Endothelial cell of umbilical vein (primary cell): ENCODE data around the gene ANKFN1. TPM values are rescaled to one million over a fixed set of nuclear protein-coding genes. Genes with fewer than 3 reads are reported as not detected.

Experiments used
- BruUV-seq: library from RNA; stranded (reverse); fragments of 400-500 nt; replicated peaks from 2 replicates; lab custom pipeline; 2021; lab: Mats Ljungman, UMichigan
- CTCF ChIA-PET: fragments of 300-600, 350-600 bp; sonication (Branson Sonifier 250); formaldehyde crosslinking; loops from one replicate; lab custom pipeline; 2021; ENCODE audit warnings: antibody characterized with exemption, inconsistent platforms; lab: Charles Lee
- POLR2A ChIA-PET: fragments of 300-600, 350-600 bp; sonication (Branson Sonifier 250); formaldehyde crosslinking; loops from one replicate; lab custom pipeline; 2021; ENCODE audit warnings: antibody characterized with exemption, inconsistent platforms; lab: Charles Lee
- DNase-seq: peaks from one replicate; pipeline ENCODE4 v3.0.0-alpha.2; 2011; ENCODE audit warnings: low read depth, low spot score
- FAIRE-seq: peaks from 2 replicates; lab custom pipeline; 2011; peaks lifted over from hg19 to GRCh38; lab: Jason Lieb, UNC
- H2AFZ ChIP-seq: 2 replicates; pipeline ENCODE4 v1.6.0; 2012; ENCODE audit warnings: low read depth, low read length, control low read depth, inconsistent platforms
- H3K27ac ChIP-seq: 2 replicates; pipeline ENCODE4 v1.5.1; 2011; ENCODE audit warnings: low read depth, mild to moderate bottlenecking, control low read depth, low read length, moderate library complexity; ENCODE audit not compliant: insufficient read depth
- H3K27me3 ChIP-seq, 2 experiments: 2 replicates each; pipeline versions ENCODE4 v1.6.0 to v1.6.1; 2011; ENCODE audit warnings: low read length in 2 of 2, mixed read lengths in 1 of 2; ENCODE audit not compliant: control insufficient read depth in 2 of 2, insufficient read depth in 2 of 2
- H3K36me3 ChIP-seq, 2 experiments: 2 replicates in 1 of 2; 3 replicates in 1 of 2; pipeline ENCODE4 v1.5.1; 2011; ENCODE audit warnings: low read length in 2 of 2, mild to moderate bottlenecking in 1 of 2, moderate library complexity in 1 of 2; ENCODE audit not compliant: control insufficient read depth in 2 of 2, insufficient read depth in 2 of 2; ENCODE audit errors: extremely low read depth in 1 of 2
- H3K4me1 ChIP-seq: 3 replicates; pipeline ENCODE4 v1.5.1; 2011; ENCODE audit warnings: mild to moderate bottlenecking, low read length; ENCODE audit not compliant: control insufficient read depth, insufficient read depth; ENCODE audit errors: extremely low read depth
- H3K4me2 ChIP-seq: 2 replicates; pipeline ENCODE4 v1.6.1; 2011; ENCODE audit warnings: low read length, control low read depth, mixed read lengths; ENCODE audit not compliant: insufficient read depth
- H3K4me3 ChIP-seq, 3 experiments: fragments of 200-600 bp in 1 of 3; sonication (generic), shearing (Covaris generic) in 1 of 3; replicated peaks in 1 of 3; 2 replicates each; pipeline ENCODE4 v1.5.1; 2011 to 2016; ENCODE audit warnings: control low read depth in 3 of 3, low read length in 3 of 3, mild to moderate bottlenecking in 2 of 3, inconsistent platforms in 1 of 3, low read depth in 1 of 3, moderate library complexity in 1 of 3; ENCODE audit not compliant: insufficient read depth in 1 of 3
- H3K79me2 ChIP-seq: 2 replicates; pipeline ENCODE4 v1.6.0; 2012; ENCODE audit warnings: low read length, inconsistent platforms; ENCODE audit not compliant: control insufficient read depth, insufficient read depth
- H3K9ac ChIP-seq: replicated peaks from 2 replicates; pipeline ENCODE3; 2011; ENCODE audit warnings: low read length, control low read depth; ENCODE audit not compliant: insufficient read depth; ENCODE audit errors: extremely low read depth
- H3K9me1 ChIP-seq: replicated peaks from 3 replicates; pipeline ENCODE4 v1.6.0; 2011; ENCODE audit warnings: mild to moderate bottlenecking, low read length; ENCODE audit not compliant: control insufficient read depth, insufficient read depth; ENCODE audit errors: extremely low read depth
- H3K9me3 ChIP-seq: replicated peaks from 2 replicates; pipeline ENCODE4 v1.5.1; 2012; ENCODE audit warnings: low read length, inconsistent platforms; ENCODE audit not compliant: control insufficient read depth, insufficient read depth
- H4K20me1 ChIP-seq: replicated peaks from 2 replicates; pipeline ENCODE3; 2011; ENCODE audit warnings: mild to moderate bottlenecking, low read length; ENCODE audit not compliant: control insufficient read depth, insufficient read depth; ENCODE audit errors: extremely low read depth
- EZH2 ChIP-seq: IDR thresholded peaks from 2 replicates; pipeline ENCODE4 v1.6.1; 2012; ENCODE audit warnings: borderline replicate concordance, low read depth, mild to moderate bottlenecking, moderate library complexity, low read length, inconsistent platforms; ENCODE audit not compliant: severe bottlenecking
- FOS ChIP-seq: IDR thresholded peaks from 2 replicates; pipeline ENCODE4 v1.6.1; 2011; ENCODE audit warnings: mild to moderate bottlenecking, low read length, moderate library complexity, borderline replicate concordance; ENCODE audit not compliant: insufficient read depth
- GATA2 ChIP-seq: IDR thresholded peaks from 2 replicates; pipeline ENCODE4 v1.7.0; 2011; ENCODE audit warnings: low read depth, mild to moderate bottlenecking, moderate library complexity, mixed read lengths, low read length; ENCODE audit not compliant: insufficient read length, insufficient read depth
- JUN ChIP-seq: IDR thresholded peaks from 2 replicates; pipeline ENCODE4 v1.6.1; 2011; ENCODE audit warnings: borderline replicate concordance, low read depth; ENCODE audit not compliant: insufficient read length, insufficient read depth
- MYC ChIP-seq: IDR thresholded peaks from one replicate; pipeline ENCODE4 v1.6.1; 2011; ENCODE audit warnings: mild to moderate bottlenecking, low read depth, low read length
- POLR2A ChIP-seq: IDR thresholded peaks from 2 replicates; pipeline ENCODE4 v1.6.1; 2012; ENCODE audit warnings: low read depth, mild to moderate bottlenecking, control low read depth, low read length
- POLR2AphosphoS5 ChIP-seq: IDR thresholded peaks from 2 replicates; pipeline ENCODE4 v1.6.1; 2012; ENCODE audit warnings: low read depth, mild to moderate bottlenecking, control low read depth, low read length, moderate library complexity; ENCODE audit not compliant: insufficient read depth
- dilution Hi-C: fragments of 300-500 bp; cut with MboI; formaldehyde crosslinking; loops from one replicate; pipeline ENCODE4 v1.15.0; 2019; ENCODE audit warnings: low sequenced_read_pairs; ENCODE audit not compliant: extremely low pct_ligation_motif_present
- intact Hi-C: fragments of 100-400 bp; cut with micrococcal nuclease; formaldehyde crosslinking; loops from one replicate; pipeline ENCODE4 v1.10.0; 2022
- polyA plus RNA-seq, 4 experiments: library from polyadenylated mRNA; depleted of rRNA in 3 of 4; stranded (reverse) in 3 of 4; unstranded in 1 of 4; fragments of >200 nt; gene quantifications; 2 replicates each; pipeline versions ENCODE4 v1.2.1 to v1.2.3, GENCODE V29; 2011 to 2012; ENCODE audit warnings: missing spikeins in 1 of 4
- total RNA-seq: library from RNA; stranded (reverse); gene quantifications from 2 replicates; pipeline ENCODE4 v1.2.3, GENCODE V29; 2021
- TF ChIP-seq, protein P1 (sequence below): IDR thresholded peaks from 2 replicates; pipeline ENCODE4 v1.6.1; 2011; ENCODE audit not compliant: insufficient read depth, insufficient read length
- TF ChIP-seq, protein P2 (sequence below), 2 donors: IDR thresholded peaks; 1 replicate in 1 of 2; 2 replicates in 1 of 2; pipeline ENCODE4 v1.5.1; 2011; ENCODE audit warnings: low read length in 2 of 2, mild to moderate bottlenecking in 2 of 2, moderate library complexity in 2 of 2, control low read depth in 1 of 2, inconsistent platforms in 1 of 2, low read depth in 1 of 2; ENCODE audit not compliant: insufficient read depth in 1 of 2; ENCODE audit errors: extremely low read depth in 1 of 2

The ANKFN1 gene
- total and polyA plus RNA-seq, 2 donors (not counting 3 experiments of a cell fraction or from before 2014, with no cell fraction given) = 0.15 TPM; not detected in 1

DNA sequence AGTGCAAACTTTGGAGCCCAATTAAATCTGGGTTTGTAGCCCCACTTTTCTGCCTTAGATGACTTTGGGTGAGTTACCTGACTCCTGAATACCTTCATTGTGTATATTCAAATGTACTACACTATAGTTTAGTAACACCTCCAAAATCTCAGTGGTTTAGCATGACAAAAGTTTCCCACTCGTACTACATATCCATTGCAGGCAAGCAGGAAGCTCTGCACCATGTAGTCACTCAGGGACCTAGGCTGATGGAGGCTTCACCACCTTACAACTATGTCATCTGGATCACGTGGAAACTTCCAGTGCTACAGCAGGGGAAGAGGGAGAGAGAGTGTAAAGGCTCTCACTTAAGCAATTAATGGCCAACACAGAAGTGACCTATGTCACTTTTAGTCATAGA is 14.2 kb downstream of the ANKFN1 start:
- Histone ChIP-seq H3K4me2 (no peak overlapping the region), H3K9me3 (no peaks in the 10 kb centered on the region), H3K9me1 (no peaks in the 10 kb centered on the region), H3K4me1 (no peaks in the 10 kb centered on the region), H4K20me1 (no peaks in the 10 kb centered on the region), H3K27ac (no peak overlapping the region), H2AFZ (no peak overlapping the region), H3K4me3 (no peak overlapping the region), H3K36me3 (no peaks in the 10 kb centered on the region), H3K79me2 (no peaks in the 10 kb centered on the region), H3K9ac (no peak overlapping the region), H3K27me3 (peaks cover 0 to 9% of the 10 kb centered on the region in 2 experiments)
- ChIA-PET POLR2A (no interaction called here), CTCF (interaction anchor here (1.3 kb wide), 1 partner anchor 152 kb away, joined by 4 read pairs; no protein-coding TSS in a partner anchor)
- intact Hi-C loops = no loop called here
- dilution Hi-C loops = no loop called here
- TF ChIP-seq POLR2A (no peak), JUN (no peak), MYC (no peak), GATA2 (no peak)
- DNase-seq (no peak), FAIRE-seq (no peak)
- no TSS peak for BruUV-seq

DNA sequence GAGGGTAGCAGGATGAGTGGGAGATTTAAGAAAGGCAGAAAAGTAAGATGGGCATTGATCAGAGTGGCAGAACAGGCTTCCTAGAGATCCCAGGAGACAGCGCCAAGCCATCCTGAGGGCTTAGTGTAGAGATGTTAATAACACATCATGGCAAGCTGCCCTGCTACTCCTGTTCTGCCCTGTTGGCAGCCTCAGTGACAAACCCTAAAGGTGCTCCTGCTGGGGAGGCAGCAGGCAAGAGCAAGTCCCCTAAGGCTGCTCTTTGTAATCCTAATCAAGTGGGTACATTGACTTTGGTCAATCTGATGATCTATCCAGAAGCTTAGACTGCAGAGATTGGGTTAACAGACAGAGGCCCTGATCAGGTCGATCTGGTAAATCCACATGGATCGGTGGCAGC is 16.3 kb downstream of the ANKFN1 start:
- dilution Hi-C loops (loop anchor here (10.0 kb wide), 1 partner anchor 125 kb away; no protein-coding TSS in a partner anchor), intact Hi-C loops (no loop called here)
- Histone ChIP-seq H3K27me3 (peaks cover 0 to 9% of the 10 kb centered on the region in 2 experiments), H3K79me2 (no peaks in the 10 kb centered on the region), H2AFZ (no peak overlapping the region), H3K27ac (no peak overlapping the region), H3K4me1 (no peaks in the 10 kb centered on the region), H3K4me3 (no peak overlapping the region), H3K9ac (no peak overlapping the region), H3K9me3 (no peaks in the 10 kb centered on the region), H3K4me2 (no peak overlapping the region), H3K9me1 (no peaks in the 10 kb centered on the region), H3K36me3 (no peaks in the 10 kb centered on the region), H4K20me1 (no peaks in the 10 kb centered on the region)
- TF ChIP-seq JUN = no peak
- TF ChIP-seq EZH2 = no peak
- TF ChIP-seq FOS = no peak
- TF ChIP-seq POLR2AphosphoS5 = no peak
- TF ChIP-seq GATA2 = no peak
- TF ChIP-seq POLR2A = no peak
- TF ChIP-seq, protein P1, sequence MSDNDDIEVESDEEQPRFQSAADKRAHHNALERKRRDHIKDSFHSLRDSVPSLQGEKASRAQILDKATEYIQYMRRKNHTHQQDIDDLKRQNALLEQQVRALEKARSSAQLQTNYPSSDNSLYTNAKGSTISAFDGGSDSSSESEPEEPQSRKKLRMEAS = no peak
- no peak for TF ChIP-seq MYC
- TF ChIP-seq, protein P2, sequence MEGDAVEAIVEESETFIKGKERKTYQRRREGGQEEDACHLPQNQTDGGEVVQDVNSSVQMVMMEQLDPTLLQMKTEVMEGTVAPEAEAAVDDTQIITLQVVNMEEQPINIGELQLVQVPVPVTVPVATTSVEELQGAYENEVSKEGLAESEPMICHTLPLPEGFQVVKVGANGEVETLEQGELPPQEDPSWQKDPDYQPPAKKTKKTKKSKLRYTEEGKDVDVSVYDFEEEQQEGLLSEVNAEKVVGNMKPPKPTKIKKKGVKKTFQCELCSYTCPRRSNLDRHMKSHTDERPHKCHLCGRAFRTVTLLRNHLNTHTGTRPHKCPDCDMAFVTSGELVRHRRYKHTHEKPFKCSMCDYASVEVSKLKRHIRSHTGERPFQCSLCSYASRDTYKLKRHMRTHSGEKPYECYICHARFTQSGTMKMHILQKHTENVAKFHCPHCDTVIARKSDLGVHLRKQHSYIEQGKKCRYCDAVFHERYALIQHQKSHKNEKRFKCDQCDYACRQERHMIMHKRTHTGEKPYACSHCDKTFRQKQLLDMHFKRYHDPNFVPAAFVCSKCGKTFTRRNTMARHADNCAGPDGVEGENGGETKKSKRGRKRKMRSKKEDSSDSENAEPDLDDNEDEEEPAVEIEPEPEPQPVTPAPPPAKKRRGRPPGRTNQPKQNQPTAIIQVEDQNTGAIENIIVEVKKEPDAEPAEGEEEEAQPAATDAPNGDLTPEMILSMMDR (IDR thresholded peaks at IDR 0.05; ENCODE audit: extremely low read depth in 1 of 2, insufficient read depth in 1 of 2, low read depth in 1 of 2, low read length in 2 of 2) = no peak
- no peak for FAIRE-seq
- BruUV-seq = no TSS peak
- DNase-seq = no peak
- CTCF ChIA-PET = no interaction called here
- POLR2A ChIA-PET = no interaction called here
